ENCODE measurements around the gene VPREB3. TPM values are rescaled to one million over a fixed set of nuclear protein-coding genes. Genes with fewer than 3 reads are reported as not detected.

The VPREB3 gene
- total RNA-seq, 1 donor = 2.2 TPM

GRCh38 chr22:23783265-23784150, 29.3 kb upstream of the VPREB3 start:
- DNase-seq (ENCODE audit: low read depth in 2 of 3, low spot score in 2 of 3) = no peak

GRCh38 chr22:23782703-23783102, 28.5 kb upstream of the VPREB3 start:
- no peak for DNase-seq (ENCODE audit: low read depth in 2 of 3, low spot score in 2 of 3)

- no peak for DNase-seq (ENCODE audit: low read depth in 2 of 3, low spot score in 2 of 3)
These were observed 28.0 kb upstream of the VPREB3 start for GRCh38 chr22:23782252-23782651.

GRCh38 chr22:23781511-23782183, 27.4 kb upstream of the VPREB3 start:
- no peak for DNase-seq (ENCODE audit: low read depth in 2 of 3, low spot score in 2 of 3)

GRCh38 chr22:23781065-23781464, 26.8 kb upstream of the VPREB3 start:
- DNase-seq (ENCODE audit: low read depth in 2 of 3, low spot score in 2 of 3) = no peak

- no peak for DNase-seq (ENCODE audit: low read depth in 2 of 3, low spot score in 2 of 3)
These were observed 26.0 kb upstream of the VPREB3 start for GRCh38 chr22:23780146-23780748.

- no peak for DNase-seq (ENCODE audit: low read depth in 2 of 3, low spot score in 2 of 3)
These were observed 25.5 kb upstream of the VPREB3 start for GRCh38 chr22:23779731-23780130.

GRCh38 chr22:23779083-23779482, 24.9 kb upstream of the VPREB3 start:
- DNase-seq (ENCODE audit: low read depth in 2 of 3, low spot score in 2 of 3) = no peak

GRCh38 chr22:23778577-23778900, 24.3 kb upstream of the VPREB3 start:
- no peak for DNase-seq (ENCODE audit: low read depth in 2 of 3, low spot score in 2 of 3)

GRCh38 chr22:23777776-23778576, 23.8 kb upstream of the VPREB3 start:
- no peak for DNase-seq (ENCODE audit: low read depth in 2 of 3, low spot score in 2 of 3)

- DNase-seq (ENCODE audit: low read depth in 2 of 3, low spot score in 2 of 3) = no peak
These were observed 21.7 kb upstream of the VPREB3 start for GRCh38 chr22:23775779-23776375.

- no peak for DNase-seq (ENCODE audit: low read depth in 2 of 3, low spot score in 2 of 3)
These were observed 20.8 kb upstream of the VPREB3 start for GRCh38 chr22:23774922-23775436.

- no peak for DNase-seq (ENCODE audit: low read depth in 2 of 3, low spot score in 2 of 3)
These were observed 20.1 kb upstream of the VPREB3 start for GRCh38 chr22:23774114-23774921.

- DNase-seq (ENCODE audit: low read depth in 2 of 3, low spot score in 2 of 3) = no peak
These were observed 19.4 kb upstream of the VPREB3 start for GRCh38 chr22:23773483-23774113.

GRCh38 chr22:23772649-23773473, 18.6 kb upstream of the VPREB3 start, which contains the start of gene MMP11:
MMP11 (plus strand) TSS chr22:23772849; CDS start chr22:23772871, 22 bp downstream.
- peak in 1 of 3 donors; percentile 44 for DNase-seq (ENCODE audit: low read depth in 2 of 3, low spot score in 2 of 3)

- DNase-seq (ENCODE audit: low read depth in 2 of 3, low spot score in 2 of 3) = no peak
These were observed 18.1 kb upstream of the VPREB3 start for GRCh38 chr22:23772315-23772648.

- DNase-seq (ENCODE audit: low read depth in 2 of 3, low spot score in 2 of 3) = no peak
These were observed 15.2 kb upstream of the VPREB3 start for GRCh38 chr22:23769321-23769965.
